Right renal pelvis (tissue), 4 donors: ENCODE results near the gene CST3. TPM values are rescaled to one million over a fixed set of nuclear protein-coding genes. Genes with fewer than 3 reads are reported as not detected.
"Not testable (repeated sequence)": the region's sequence is repeated elsewhere in the genome, so short reads cannot be mapped to it uniquely, and the experiment has no call there.

Experiments
- DNase-seq, 4 donors: peaks; one replicate each; pipeline ENCODE4 v3.0.0-alpha.2; 2013; ENCODE audit warnings: low read depth in 4 of 4, low spot score in 3 of 4, missing footprints in 1 of 4
- polyA plus RNA-seq, 4 donors: library from polyadenylated mRNA; unstranded; fragments of 120-200 nt; gene quantifications; one replicate each; pipeline ENCODE4 v1.2.1, GENCODE V29; 2013; ENCODE audit not compliant: insufficient read length in 4 of 4

CST3 gene
- polyA plus RNA-seq, 4 donors = 137 to 206 (median 155) TPM

DNA sequence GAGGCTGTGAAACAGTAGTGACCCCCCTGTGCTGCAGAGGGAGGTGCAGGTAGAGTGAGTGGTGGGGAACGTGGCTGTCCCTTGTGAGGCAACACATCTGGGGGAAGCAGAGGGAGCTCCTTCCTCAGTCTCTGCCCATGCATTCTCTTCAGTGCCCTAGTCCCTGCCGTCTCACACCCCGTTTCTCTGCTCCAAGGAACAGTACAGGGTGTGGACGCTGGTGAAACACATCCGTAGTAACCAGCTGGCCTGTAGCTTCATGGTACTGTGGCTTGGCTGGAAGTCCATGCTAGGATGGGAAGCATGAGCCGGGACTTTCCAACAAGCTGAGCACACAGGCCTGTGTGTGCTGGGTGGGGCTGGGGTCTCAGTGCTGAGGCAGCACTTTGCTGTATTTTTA is 25.4 kb upstream of the CST3 start:
- DNase-seq = no peak

DNA sequence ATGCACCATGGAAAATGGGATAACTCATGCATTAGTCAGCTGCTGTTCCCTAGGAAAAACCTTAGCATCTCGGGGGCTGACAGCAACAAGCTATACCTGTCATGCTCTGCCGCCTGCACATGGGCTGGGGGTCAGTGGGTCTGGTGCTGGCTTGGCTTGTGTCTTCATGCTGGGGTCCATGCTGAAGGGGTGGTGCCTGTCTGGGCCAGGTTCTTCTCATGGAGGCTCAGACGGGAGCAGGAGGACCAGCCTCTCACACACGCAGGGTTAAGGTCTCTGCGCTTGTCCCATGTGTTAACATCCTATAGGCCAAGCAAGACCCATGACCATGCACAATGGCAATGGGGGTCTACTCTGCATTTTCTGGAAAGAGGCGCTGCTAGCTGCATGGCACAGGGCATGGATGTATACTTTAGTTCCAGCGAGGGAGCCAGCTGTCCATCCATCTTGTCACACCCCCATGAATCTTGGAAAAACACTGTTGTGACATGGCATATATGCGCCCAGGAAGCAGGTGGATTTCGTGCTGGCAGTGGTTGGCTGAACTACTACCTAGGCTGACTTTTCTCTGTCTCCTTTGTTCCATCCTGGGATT is 24.6 kb upstream of the CST3 start:
- no peak for DNase-seq

DNA sequence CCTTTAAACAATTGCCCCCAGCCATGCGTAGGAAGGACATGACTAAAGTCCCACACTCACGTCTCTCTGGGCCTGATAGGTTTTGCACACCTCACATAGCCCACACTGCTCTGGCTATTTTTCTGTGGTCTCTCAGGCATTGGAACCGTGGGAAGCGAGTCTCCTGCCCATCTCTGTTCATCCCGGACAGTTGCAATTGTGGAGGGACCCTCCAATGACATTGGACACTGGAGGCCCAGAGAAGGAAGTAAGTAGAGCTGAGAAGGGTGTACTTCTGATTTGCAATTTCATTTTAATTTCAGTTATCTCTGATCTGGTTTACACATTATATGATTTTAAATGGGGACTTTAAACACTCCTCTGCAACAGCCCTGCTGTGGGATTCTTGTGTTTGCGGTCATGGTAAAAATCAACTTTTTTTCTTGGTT is 23.3 kb upstream of the CST3 start:
- no peak for DNase-seq

DNA sequence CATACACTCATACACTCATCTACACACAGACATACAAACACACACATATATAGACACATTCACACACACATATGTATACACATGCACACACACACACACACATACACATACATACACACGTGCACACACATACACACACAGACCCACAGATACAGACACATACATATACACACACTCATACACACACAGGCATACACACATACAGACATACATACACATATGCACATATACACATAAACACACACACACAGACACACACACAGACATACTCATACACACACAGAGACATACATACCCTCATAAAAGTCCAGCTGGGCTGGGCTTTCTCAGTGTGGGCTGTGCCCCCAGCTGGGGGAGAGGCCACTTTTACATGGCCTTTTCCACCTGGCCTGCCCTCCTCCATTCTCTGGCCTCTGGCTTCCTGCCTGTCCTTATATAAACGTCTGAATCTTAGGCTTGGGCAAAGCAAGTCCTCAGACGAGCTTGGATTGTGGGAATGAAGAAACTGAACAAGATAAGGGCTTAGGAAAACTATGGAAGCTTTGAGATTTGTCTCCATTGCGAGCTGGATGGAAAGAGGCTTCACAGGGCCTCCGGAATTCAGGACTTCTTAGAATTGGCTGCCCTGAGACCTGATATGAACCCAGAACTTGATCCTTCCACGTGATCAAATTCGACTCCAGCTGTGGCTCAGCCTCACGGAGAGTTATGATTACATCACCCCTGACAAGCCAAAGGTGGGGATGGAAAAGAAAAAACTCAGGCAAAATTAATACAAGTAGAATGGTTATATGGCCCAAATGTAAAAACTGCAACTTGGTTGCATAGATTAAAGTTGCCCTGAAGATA is 22.5 kb upstream of the CST3 start:
- DNase-seq = no peak

DNA sequence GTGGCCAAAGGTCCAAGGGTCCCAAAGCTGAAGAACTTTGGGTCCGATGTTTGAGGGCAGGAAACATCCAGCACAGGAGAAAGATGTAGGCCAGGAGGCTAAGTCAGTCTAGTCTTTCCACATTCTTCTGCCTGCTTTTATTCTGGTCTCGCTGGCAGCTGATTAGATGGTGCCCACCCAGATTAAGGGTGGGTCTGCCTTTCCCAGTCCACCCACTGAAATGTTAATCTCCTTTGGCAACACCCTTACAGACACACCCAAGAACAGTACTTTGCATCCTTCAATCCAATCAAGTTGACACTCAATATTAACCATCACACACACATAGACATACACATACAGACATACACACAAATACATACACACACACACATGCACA is 21.8 kb upstream of the CST3 start:
- not testable (repeated sequence) for DNase-seq

DNA sequence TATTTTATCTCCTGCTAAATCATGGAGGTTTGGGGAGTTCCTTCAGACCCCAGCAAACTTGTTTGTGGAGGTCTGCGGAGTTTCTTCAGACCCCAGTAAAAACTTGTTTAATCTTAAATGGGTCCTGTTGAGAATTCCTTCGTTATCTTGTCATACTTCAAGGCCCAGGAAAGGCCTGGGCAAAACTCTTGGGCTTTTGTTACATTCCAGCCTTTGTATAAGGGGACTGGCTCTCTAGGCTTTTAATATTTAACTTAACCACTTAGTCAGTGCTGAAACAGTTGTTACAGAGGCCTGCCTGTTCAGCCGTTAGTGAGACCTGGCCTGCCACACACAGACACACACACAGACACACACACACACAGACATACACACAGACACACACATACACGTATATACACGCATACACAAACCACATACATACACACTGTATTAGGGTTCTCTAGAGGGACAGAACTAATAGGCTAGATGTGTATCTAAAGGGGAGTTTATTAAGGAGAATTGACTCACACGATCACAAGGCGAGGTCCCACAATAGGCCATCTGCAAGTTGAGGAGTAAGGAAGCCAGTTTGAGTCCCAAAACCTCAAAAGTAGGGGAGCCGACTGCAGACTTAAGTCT is 21.3 kb upstream of the CST3 start:
- DNase-seq = no peak

DNA sequence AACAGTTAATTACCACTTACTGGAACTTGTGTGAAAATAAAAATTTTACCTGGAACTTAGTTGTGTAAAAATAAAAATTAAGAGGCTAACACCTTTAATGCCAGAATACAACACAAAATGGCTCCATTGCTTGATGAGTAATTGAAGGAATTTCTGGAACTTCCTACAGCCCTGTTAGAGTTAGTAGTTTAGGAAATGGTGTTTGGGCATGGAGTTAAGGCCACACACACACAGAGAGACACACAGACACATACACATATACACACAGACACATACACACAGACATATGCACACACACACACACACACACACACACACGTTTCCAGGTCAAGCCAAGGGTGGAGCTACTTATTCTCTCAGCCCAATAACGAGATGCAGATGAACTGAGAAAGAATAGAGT is 20.6 kb upstream of the CST3 start:
- DNase-seq = no peak

DNA sequence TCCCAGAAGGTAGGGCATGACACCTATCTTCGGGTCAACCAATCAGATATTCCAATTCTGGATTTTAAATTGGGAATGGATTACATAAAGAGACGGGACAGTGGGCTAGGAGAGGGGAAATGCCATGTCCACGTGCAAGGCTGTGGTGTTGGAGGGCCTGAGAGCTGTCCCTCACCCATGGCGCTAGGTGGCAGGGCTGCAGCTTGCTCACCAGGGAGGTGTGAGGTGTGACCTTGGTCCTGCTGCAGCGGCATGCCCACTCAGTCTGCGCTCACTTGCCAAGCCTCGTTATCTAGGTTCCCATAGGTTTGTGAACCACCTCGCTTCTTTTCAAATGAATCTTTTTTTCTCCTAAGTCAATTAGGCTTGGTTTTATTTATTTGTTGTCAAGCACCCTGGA is 19.4 kb upstream of the CST3 start:
- DNase-seq = no peak

DNA sequence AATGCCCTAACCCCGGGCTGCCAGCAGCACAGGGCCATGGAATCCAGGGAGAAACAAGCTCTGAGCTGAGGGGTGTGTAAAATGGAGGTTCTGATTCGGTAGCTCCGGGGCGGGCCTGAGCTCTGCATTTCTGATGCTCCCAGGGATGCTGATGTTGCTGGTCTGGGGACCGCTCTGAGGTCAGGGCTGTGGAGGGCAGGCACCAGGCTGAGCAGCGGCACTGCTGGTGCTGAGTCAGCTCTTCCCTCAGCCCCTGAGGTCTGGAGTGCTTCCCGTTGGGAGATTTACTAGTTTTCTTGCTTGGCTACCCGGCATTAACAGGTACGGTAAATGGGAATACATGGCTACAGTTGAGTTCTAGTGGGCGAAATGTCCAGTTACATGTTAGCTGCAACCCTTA is 18.6 kb upstream of the CST3 start:
- no peak for DNase-seq

DNA sequence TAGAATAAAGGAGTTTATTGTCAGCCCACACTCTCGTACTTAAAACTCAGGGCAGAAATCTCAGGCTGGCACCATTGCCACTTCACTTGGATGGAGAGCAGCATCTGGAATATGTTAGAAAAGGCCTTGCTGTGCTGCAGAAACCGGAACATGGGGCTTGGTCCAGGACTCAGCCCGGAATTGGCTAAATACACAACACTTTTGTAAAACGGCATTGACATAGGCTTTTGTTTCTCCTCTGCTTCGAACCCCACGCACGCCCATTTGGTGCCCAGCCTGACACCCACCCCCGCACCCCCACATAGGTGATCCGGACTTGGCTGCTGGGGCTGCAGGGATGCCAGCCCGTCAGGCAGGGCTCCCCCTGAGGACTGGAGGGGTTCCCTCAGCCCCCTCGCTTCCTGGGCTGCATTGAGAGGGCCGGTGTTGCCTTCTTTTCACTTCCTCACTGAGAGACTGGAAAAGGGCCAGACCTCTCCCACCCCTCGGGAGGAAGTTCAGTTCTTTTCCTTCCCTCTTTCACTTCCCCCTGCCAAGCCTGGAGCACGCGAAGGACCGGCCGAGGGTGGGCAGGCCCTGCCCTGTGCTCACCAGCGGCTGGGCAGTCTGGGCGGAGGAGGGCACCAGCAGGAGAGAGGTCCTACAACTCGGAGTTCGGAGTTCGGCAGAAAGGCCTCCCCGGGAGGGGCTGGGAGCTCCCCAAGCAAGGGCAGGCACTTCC is 17.9 kb upstream of the CST3 start:
- DNase-seq = no peak

DNA sequence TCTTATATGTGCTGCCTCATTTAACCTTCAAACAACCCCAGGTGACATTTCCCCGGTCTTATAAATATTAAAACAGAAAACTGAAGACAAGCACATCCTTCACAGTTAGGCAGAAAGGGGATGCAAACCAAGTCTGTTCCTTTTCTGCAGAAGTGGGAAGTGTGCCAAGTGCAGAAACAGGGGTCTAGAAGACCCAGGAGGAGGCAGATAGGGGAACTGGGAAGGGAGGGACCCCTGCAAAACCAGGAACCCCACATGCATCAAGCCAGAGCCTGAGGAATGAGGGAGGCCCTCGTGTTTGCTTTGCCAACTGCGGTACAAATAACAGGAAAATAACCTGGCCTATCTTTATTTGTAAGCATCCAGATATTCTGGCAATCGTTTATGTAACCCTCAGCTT is 17.0 kb upstream of the CST3 start:
- no peak for DNase-seq

DNA sequence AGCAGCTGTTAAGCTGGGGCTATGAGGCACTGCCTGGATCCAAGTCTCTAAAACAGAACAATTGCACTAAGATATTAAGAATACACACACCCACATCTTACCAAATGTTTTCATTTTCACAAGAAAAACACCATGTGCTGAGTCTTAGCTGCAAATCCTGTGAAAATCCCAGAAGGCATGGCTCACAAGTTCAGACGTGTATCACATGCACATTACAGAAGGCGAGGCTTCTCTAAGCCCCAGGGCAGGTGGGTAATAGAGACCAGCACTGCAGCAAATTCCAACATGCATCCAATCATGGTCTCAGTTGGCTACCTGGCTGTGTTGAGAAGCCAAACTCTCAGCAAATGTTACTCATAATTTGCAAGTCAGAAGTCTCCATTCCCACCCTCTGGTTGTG is 16.2 kb upstream of the CST3 start:
- no peak for DNase-seq

DNA sequence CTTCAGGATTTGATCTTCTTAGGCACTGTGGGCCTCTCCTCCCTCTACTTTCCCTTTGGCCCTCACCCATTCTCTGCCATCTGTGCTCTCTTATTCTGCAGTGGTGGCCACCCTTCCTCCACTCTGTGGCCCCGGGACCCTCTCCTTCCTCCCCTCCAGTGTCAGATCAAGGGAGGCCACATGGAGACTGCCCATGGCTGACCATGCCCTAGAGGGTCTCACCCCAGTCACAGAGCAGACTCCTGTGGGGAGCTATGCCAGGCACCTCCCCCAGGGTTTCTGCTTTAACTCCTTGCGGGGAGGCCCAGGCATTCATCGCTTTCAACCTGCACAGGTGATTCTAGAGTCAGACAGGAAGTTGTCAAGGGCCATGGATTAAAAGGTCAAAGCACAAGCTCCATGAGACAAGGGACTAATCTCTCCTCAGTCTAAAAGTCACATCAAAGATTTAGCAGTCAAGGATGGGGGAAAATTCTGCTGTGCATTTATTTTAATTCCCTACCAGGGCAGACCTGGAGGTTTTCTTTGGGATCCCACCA is 15.7 kb upstream of the CST3 start:
- DNase-seq = no peak

DNA sequence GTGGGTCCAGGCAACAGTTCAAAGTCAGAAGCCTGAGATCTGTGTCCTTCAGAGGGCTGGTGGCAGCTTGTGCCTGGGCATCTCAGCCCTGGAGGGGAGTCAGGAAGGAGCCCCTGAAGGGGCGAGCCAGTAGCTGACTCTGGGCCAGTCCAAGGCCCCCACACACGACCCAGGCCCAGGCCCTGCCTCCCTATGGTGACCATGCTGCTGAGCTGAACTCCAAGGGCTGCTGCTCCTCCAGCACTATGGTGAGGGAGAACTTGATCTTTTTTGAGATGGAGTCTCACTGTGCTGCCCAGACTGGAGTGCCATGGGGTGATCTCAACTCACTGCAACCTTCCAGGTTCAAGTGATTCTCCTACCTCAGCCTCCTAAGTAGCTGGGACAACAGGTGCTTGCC is 15.2 kb upstream of the CST3 start:
- no peak for DNase-seq

DNA sequence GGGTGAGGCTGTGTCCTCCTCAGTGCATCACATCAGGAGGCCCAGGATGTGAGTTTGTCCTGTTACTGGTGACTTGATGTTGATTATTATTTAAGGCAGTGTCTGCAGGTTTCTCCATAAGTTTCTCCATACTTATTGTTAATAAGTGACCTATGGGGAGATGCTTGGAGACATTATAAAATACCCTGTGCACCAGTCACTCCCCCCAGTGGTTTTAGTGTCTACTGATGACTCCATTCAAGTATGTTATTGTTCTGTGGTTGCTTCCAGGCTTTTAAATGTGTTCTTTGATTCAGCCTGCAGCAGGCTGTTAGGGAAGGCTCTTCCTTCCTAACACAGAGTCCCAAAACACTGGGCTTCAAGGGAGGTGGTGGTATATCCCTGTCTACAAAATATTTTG is 14.6 kb upstream of the CST3 start:
- no peak for DNase-seq

DNA sequence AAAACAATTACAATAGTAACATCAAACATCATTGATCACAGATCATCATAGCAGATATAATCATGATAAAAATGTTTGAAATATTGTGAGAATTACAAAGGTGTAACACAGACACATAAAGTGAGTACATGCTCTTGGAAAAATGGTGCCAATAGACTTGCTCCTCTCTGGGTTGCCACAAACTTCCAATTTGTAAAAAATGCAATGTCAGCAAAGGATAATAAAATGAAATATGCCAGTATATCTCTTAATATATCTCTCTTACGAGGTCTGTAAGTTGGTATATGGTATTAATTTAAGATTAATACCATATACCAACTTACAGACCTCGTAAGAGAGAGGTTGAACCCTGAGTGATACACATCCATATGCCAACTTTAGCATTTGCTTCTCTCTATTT is 13.4 kb upstream of the CST3 start:
- DNase-seq = no peak

DNA sequence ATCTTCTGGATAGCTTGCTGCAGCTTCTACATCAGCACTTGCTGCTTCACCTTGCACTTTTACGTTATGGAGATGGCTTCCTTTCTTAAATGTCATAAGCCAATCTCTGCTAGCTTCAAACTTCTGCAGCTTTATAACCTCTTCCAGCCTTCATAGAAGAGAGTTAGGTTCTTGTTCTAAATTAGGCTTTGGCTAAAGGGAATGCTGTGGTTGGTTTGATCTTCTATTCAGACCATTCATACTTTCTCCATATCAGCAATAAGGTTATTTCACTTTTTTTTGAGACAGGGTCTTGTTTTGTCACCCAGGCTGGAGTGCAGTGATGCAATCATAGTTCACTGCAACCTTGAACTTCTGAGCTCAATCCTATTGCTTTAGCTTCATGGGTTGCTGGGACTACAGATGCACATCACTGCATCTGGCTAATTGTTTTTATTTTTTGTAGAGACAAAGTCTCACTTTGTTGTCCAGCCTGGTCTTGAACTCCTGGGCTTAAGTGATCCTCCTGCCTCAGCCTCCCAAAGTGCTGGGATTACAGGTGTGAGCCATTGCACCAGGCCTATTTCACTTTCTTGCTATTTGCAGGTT is 12.2 kb upstream of the CST3 start:
- no peak for DNase-seq

DNA sequence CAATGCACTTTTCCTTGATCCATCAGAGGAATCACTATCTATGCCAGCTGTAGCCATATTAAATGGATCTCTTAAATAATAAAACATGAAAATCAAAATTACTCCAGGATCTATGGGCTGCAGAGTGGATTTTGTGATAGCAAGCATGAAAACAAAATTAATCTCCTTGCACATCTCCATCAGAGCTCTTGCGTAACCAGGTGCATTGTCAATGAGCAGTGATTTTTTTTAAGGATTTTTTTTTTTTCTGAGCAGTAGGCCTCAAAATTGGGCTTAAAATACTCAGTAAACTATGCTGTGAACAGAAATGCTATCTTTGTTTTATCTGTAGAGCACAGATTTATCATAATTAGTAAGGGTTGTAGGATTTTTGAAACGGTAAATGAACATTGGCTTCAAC is 11.5 kb upstream of the CST3 start:
- no peak for DNase-seq

DNA sequence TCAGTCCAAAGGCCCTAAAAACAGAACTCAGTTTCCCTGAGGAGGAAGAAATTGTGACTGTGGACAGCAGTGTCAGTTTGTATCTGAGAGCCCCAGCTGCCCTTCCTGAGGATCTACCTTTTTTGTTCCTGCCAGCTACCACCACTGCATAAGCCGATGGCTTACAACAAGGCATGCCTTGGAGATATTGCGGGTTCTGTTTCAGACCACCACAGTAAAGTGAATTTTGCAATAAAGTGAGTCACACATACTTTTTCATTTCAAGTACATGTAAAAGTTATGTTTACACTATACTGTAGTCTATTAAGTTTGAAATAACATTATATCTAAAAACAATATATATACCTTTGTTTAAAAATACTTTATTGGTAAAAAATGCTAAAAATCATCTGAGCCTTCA is 9.6 kb upstream of the CST3 start:
- DNase-seq = no peak

DNA sequence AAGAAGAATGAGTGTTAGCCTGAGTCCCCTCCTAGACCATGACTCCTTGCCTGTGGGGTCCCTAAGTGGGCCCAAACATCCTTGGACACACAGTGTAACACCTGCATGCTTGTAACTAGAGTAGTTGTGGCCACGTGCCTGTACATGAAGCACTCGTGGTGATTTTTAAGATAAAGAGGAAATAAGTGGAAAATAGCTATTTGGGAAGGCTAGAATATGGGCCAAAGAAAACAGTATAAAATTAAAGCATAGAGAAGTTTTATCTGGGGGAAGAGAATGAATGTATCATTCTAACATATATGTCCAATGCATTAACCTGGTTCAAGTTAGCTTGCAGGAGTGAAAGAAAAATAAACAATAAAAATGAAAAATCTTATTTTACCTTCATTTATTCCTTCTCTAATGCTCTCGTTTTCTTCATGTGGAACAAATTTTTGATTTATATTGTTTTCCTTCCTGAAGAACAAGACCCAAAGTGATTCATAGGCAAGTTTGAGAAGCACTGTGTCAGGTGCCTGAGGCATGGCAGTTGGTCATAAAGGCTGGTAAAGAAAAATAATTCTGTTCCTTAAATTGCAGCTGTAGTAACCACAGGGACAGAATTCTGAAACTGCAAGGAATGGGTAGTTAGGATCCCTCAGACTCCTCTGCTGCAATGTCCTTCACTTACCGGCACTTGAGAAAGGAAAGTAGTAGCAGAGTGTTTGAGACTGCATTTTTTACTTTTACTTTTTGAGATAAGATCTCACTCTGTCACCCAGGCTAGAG is 8.5 kb upstream of the CST3 start:
- DNase-seq = no peak
